ENCODE measurements around the gene EFHC2. TPM values are rescaled to one million over a fixed set of nuclear protein-coding genes. Genes with fewer than 3 reads are reported as not detected.

EFHC2 gene
- total and polyA plus RNA-seq, 2 donors (not counting 1 experiment from before 2014, with no cell fraction given) = 1.1 to 2.6 TPM

- Histone ChIP-seq H3K79me2 (ENCODE audit: control insufficient read depth, insufficient read depth, low read length) (no peaks in the 10 kb centered on the region), H3K9ac (ENCODE audit: insufficient read depth, low read length) (no peak overlapping the region), H3K4me3 (replicated peaks in 1 of 4; ENCODE audit: control extremely low read depth in 1 of 4, insufficient read depth in 1 of 4, low read depth in 3 of 4, low read length in 4 of 4) (no peak overlapping the region), H3K4me2 (ENCODE audit: extremely low read depth, insufficient read depth, low read length) (no peak overlapping the region), H4K20me1 (ENCODE audit: control insufficient read depth, extremely low read depth, insufficient read depth, low read length) (no peaks in the 10 kb centered on the region), H3K4me1 (ENCODE audit: control insufficient read depth, extremely low read depth, insufficient read depth, low read length) (no peaks in the 10 kb centered on the region), H2AFZ (ENCODE audit: low read length) (no peak overlapping the region), H3K27ac (ENCODE audit: insufficient read depth, low read length) (no peak overlapping the region), H3K36me3 (ENCODE audit: control insufficient read depth, insufficient read depth, low read length) (no peaks in the 10 kb centered on the region), H3K9me3 (ENCODE audit: control insufficient read depth, insufficient read depth, low read depth, low read length) (no peaks in the 10 kb centered on the region), H3K27me3 (ENCODE audit: control insufficient read depth, insufficient read depth, low read length) (no peaks in the 10 kb centered on the region)
- TF ChIP-seq EZH2 (IDR thresholded peaks at IDR 0.05; ENCODE audit: low read length, missing control alignments) = no peak
- TF ChIP-seq, protein P1, sequence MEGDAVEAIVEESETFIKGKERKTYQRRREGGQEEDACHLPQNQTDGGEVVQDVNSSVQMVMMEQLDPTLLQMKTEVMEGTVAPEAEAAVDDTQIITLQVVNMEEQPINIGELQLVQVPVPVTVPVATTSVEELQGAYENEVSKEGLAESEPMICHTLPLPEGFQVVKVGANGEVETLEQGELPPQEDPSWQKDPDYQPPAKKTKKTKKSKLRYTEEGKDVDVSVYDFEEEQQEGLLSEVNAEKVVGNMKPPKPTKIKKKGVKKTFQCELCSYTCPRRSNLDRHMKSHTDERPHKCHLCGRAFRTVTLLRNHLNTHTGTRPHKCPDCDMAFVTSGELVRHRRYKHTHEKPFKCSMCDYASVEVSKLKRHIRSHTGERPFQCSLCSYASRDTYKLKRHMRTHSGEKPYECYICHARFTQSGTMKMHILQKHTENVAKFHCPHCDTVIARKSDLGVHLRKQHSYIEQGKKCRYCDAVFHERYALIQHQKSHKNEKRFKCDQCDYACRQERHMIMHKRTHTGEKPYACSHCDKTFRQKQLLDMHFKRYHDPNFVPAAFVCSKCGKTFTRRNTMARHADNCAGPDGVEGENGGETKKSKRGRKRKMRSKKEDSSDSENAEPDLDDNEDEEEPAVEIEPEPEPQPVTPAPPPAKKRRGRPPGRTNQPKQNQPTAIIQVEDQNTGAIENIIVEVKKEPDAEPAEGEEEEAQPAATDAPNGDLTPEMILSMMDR (conservative IDR thresholded peaks at IDR 0.05 in 1 of 2, IDR thresholded peaks at IDR 0.05 in 1 of 2; ENCODE audit: low read depth in 1 of 2, low read length in 2 of 2) = no peak
- no peak for DNase-seq (ENCODE audit: low read depth in 2 of 2)
Observed at GRCh38 chrX:44314808-44315207, 28.7 kb downstream of the EFHC2 start.

GRCh38 chrX:44314259-44314734 lies 29.2 kb downstream of the EFHC2 start:
- Histone ChIP-seq H3K27me3 (ENCODE audit: control insufficient read depth, insufficient read depth, low read length) (no peaks in the 10 kb centered on the region), H3K27ac (ENCODE audit: insufficient read depth, low read length) (no peak overlapping the region), H3K79me2 (ENCODE audit: control insufficient read depth, insufficient read depth, low read length) (no peaks in the 10 kb centered on the region), H3K4me2 (ENCODE audit: extremely low read depth, insufficient read depth, low read length) (no peak overlapping the region), H3K36me3 (ENCODE audit: control insufficient read depth, insufficient read depth, low read length) (no peaks in the 10 kb centered on the region), H2AFZ (ENCODE audit: low read length) (peak overlapping the region; percentile 13), H3K9me3 (ENCODE audit: control insufficient read depth, insufficient read depth, low read depth, low read length) (no peaks in the 10 kb centered on the region), H3K9ac (ENCODE audit: insufficient read depth, low read length) (no peak overlapping the region), H4K20me1 (ENCODE audit: control insufficient read depth, extremely low read depth, insufficient read depth, low read length) (no peaks in the 10 kb centered on the region), H3K4me3 (replicated peaks in 1 of 4; ENCODE audit: control extremely low read depth in 1 of 4, insufficient read depth in 1 of 4, low read depth in 3 of 4, low read length in 4 of 4) (no peak overlapping the region), H3K4me1 (ENCODE audit: control insufficient read depth, extremely low read depth, insufficient read depth, low read length) (no peaks in the 10 kb centered on the region)
- no peak for TF ChIP-seq EZH2 (IDR thresholded peaks at IDR 0.05; ENCODE audit: low read length, missing control alignments)
- TF ChIP-seq, protein P1 (conservative IDR thresholded peaks at IDR 0.05 in 1 of 2, IDR thresholded peaks at IDR 0.05 in 1 of 2; ENCODE audit: low read depth in 1 of 2, low read length in 2 of 2) = no peak
- DNase-seq (ENCODE audit: low read depth in 2 of 2) = peak; percentile 44 to 65

DNA sequence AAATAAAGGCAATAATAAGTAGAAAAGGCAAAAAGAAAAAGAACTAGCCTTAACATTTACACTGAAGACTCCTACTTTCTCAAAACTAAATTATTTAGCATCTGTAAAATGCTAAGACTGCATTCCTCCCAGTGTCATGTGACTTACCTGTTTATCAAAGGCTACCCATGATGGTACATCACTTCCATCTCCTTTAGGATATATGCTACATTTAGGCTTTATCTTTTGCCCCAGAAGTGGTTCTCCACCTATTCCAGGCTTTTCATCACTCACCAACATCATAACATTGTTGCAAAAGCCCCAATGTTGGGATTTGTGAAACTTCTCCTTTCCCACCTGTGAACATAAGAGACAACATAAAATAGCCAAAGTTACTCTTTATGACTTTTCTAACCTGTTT lies 31.1 kb downstream of the EFHC2 start:
- H3K9ac ChIP-seq (ENCODE audit: insufficient read depth, low read length) = no peak overlapping the region
- H3K27ac ChIP-seq (ENCODE audit: insufficient read depth, low read length) = no peak overlapping the region
- H3K4me2 ChIP-seq (ENCODE audit: extremely low read depth, insufficient read depth, low read length) = no peak overlapping the region
- no peaks in the 10 kb centered on the region for H4K20me1 ChIP-seq (ENCODE audit: control insufficient read depth, extremely low read depth, insufficient read depth, low read length)
- no peaks in the 10 kb centered on the region for H3K27me3 ChIP-seq (ENCODE audit: control insufficient read depth, insufficient read depth, low read length)
- H2AFZ ChIP-seq (ENCODE audit: low read length) = no peak overlapping the region
- no peaks in the 10 kb centered on the region for H3K79me2 ChIP-seq (ENCODE audit: control insufficient read depth, insufficient read depth, low read length)
- no peak for TF ChIP-seq EZH2 (IDR thresholded peaks at IDR 0.05; ENCODE audit: low read length, missing control alignments)
- TF ChIP-seq, protein P1 (conservative IDR thresholded peaks at IDR 0.05 in 1 of 2, IDR thresholded peaks at IDR 0.05 in 1 of 2; ENCODE audit: low read depth in 1 of 2, low read length in 2 of 2) = no peak
- H3K4me3 ChIP-seq (replicated peaks in 1 of 4; ENCODE audit: control extremely low read depth in 1 of 4, insufficient read depth in 1 of 4, low read depth in 3 of 4, low read length in 4 of 4) = no peak overlapping the region
- no peaks in the 10 kb centered on the region for H3K9me3 ChIP-seq (ENCODE audit: control insufficient read depth, insufficient read depth, low read depth, low read length)
- no peaks in the 10 kb centered on the region for H3K4me1 ChIP-seq (ENCODE audit: control insufficient read depth, extremely low read depth, insufficient read depth, low read length)
- no peak for DNase-seq (ENCODE audit: low read depth in 2 of 2)
- no peaks in the 10 kb centered on the region for H3K36me3 ChIP-seq (ENCODE audit: control insufficient read depth, insufficient read depth, low read length)
